Measurements from ENCODE around the gene EIF2A.

EIF2A gene

GRCh38 chr3:150543128-150543527, 3.5 kb upstream of the EIF2A start:
- no peak for DNase-seq (ENCODE audit: low read depth, low spot score)

GRCh38 chr3:150543531-150543930, 3.1 kb upstream of the EIF2A start:
- DNase-seq (ENCODE audit: low read depth, low spot score): no peak

- DNase-seq (ENCODE audit: low read depth, low spot score): no peak
These were observed 2.5 kb upstream of the EIF2A start for GRCh38 chr3:150544041-150544440.

GRCh38 chr3:150544726-150545125, 1.9 kb upstream of the EIF2A start:
- DNase-seq (ENCODE audit: low read depth, low spot score): no peak

- DNase-seq (ENCODE audit: low read depth, low spot score): no peak
These were observed 965 bp upstream of the EIF2A start for GRCh38 chr3:150545419-150546225.

DNA sequence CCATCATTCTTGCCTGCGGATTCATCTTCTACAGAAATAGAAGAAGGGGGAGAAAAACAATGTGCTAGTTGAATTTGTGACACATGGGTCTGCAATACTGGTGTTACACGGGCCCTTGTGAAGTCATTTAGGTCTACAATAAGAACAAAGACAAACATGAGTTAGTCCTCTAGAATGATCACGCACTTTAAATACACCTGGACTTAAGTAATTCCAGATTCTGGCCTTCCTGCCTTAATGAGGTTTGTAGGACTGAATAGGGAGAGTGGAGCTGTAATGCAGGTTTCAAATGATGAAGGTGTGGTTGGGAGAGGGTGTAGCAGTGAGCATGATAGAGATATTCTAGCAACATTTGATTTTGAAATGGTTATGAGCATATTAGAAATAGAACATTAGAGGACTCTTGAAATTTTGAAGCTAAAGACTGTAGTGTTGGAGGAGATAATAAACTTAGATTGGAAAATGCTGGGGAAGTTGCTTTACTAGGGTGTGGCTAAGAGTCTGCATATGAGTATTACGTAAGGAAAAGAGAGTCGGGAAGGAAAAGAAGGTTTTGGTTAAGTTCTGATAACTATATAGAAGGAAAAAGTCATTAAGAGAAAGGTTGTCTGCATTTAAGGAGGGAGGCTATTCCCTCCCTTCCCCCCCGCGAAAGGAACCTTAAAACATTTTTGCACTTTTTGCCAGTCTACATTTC, 606 bp downstream of the EIF2A start:
- DNase-seq (ENCODE audit: low read depth, low spot score): no peak

DNA sequence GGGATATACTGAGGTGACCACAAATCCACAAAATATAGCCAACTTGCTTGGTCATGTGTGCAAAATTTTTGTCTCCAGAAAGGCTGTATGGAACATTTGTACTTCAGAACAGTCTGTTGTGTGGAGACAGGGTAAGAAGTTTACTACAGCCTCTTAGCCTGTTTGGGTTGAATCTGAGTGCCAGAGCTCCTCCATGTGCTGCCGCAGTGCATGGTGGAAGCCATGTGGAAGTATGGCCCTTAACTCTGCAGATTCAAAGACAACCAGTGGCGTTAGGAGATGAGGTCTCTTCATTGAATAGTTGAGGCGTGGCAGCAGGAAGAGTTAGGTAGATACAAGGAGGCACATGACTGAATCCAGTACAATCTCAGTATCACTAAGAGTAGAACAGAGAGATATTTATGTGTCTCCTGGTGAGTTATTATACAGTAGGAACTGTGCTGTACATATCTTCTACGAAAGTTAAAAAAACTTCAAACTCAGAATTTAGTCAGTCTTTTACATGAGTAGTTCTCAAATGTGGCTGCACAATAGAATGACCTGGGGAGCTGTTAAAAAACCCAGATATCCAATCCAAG, 9.4 kb downstream of the EIF2A start:
- DNase-seq (ENCODE audit: low read depth, low spot score): no peak

DNA sequence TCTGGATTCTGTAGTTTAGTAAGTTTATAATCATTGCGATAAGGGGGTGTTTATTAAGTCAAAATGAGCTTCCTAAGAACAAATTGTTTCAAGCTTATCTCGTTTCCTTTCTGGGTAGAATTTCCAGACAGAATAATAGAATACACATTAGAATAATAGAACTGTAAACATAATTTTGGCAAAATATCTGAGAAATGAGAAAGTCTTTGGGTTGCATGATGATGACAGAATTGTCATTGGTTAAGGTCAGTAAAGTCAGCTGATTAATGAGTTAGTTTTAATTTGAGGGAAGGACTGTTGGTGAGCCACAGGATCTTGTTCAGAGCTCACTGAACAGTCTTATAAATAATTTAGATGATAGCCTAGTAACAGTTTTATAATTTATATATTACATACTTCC, 10.2 kb downstream of the EIF2A start:
- DNase-seq (ENCODE audit: low read depth, low spot score): no peak

- DNase-seq (ENCODE audit: low read depth, low spot score): no peak
These were observed 11.1 kb downstream of the EIF2A start for GRCh38 chr3:150557725-150558124.

- DNase-seq (ENCODE audit: low read depth, low spot score): no peak
These were observed 17.7 kb downstream of the EIF2A start for GRCh38 chr3:150564243-150564642.

GRCh38 chr3:150567328-150567727, 20.7 kb downstream of the EIF2A start:
- no peak for DNase-seq (ENCODE audit: low read depth, low spot score)

- DNase-seq (ENCODE audit: low read depth, low spot score): no peak
These were observed 31.3 kb downstream of the EIF2A start for GRCh38 chr3:150577855-150578254.

- DNase-seq (ENCODE audit: low read depth, low spot score): no peak
These were observed 34.6 kb downstream of the EIF2A start for GRCh38 chr3:150581174-150581573.

- no peak for DNase-seq (ENCODE audit: low read depth, low spot score)
These were observed 36.0 kb downstream of the EIF2A start for GRCh38 chr3:150582620-150583019.

- no peak for DNase-seq (ENCODE audit: low read depth, low spot score)
These were observed 36.4 kb downstream of the EIF2A start for GRCh38 chr3:150583028-150583427.

DNA sequence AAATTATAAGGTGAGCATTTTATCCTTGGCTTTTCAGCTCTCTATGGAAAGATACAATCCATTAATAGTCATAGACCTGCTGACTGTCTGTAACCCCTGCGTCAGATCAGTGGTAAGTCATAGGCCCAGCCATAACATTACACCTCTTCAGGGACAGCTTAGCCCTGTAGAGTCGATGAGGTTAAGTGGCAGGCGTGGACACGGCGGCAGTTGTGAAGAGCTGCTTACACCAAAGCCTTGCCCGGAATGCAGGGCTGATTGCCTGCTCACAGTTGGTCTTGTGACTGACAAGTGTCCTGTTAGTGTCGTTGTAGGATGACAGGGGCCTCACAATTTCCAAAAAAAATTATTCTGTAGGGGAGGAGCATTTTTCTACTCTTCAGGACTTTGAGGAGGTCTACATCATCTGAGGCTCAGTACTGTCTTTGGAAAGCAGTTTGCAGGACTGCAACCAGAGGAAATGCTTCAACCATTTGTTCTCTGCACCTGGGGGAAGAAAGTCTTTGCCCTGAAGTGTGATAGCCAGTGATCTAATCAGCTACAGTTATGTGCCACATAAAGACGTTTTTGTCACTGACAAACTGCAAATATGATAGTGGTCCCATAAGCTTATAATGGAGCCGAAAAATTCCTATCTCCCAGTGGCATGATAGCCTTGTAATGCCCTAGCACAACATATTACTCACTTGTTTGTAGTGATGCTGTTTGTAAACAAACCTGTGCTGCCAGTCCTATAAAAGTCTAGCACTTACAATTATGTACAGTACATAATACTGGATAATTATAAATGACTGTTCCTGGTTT, 41.6 kb downstream of the EIF2A start:
- DNase-seq (ENCODE audit: low read depth, low spot score): no peak

GRCh38 chr3:150589759-150590158, 43.2 kb downstream of the EIF2A start:
- DNase-seq (ENCODE audit: low read depth, low spot score): no peak

DNA sequence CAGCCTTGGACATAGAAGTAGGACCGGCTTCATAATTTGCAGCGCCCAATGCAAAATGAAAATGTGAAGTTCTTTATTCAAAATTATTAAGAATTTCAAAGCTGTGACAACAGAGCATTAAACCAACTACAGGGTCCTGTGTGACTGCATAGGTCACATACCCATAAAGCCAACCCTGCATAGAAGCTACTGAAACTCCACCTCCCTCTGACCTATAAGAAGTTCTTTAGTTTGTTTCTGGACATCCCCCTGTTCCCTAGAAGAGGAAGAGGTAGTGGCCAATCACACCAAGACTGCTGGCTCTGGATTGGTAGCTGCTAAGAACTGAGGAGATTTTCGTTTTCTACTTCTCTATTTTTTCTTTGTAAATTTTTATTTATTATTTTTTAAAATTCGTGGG, 47.6 kb downstream of the EIF2A start:
- no peak for DNase-seq (ENCODE audit: low read depth, low spot score)

DNA sequence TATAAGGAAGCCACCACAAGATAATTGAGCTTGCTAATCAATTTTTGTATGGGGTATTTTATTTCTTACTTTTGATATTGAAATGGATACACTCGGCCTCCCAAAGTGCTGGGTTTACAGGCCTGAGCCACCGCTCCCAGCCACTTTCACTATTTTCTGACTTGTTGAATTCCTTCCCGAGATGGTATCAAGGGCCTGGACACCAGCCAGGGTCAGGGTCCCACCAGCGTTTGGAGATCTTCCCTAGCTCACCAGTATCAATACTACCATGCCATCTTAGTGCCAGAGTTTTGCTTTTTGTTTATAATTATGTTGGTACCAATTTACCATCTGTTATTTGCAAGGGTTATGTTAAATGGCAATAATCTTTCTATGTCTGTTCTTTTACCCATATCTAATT, 51.1 kb downstream of the EIF2A start:
- no peak for DNase-seq (ENCODE audit: low read depth, low spot score)

GRCh38 chr3:150599611-150600297, 53.2 kb downstream of the EIF2A start:
- DNase-seq (ENCODE audit: low read depth, low spot score): no peak
